22Rv1 (cell line): ENCODE data around the gene POP4.
"Not testable (repeated sequence)": the region's sequence is repeated elsewhere in the genome, so short reads cannot be mapped to it uniquely, and the experiment has no call there.

Experiments used
- H3K27ac ChIP-seq: fragments of 450-650 bp; 2 replicates; pipeline ENCODE4 v1.5.1; 2017
- CTCF ChIP-seq: fragments of 450-650 bp; IDR thresholded peaks from 2 replicates; pipeline ENCODE4 v1.5.1; 2017; ENCODE audit warnings: mild to moderate bottlenecking
- ZFX ChIP-seq: fragments of 450-650 bp; IDR thresholded peaks from 2 replicates; pipeline ENCODE4 v1.6.1; 2017; ENCODE audit warnings: antibody characterized with exemption, borderline replicate concordance

POP4 gene

GRCh38 chr19:29622166-29623070 lies 16.3 kb downstream of the POP4 start:
- H3K27ac ChIP-seq, result no peak overlapping the region
- TF ChIP-seq CTCF (no peak), ZFX (no peak)

- TF ChIP-seq CTCF, result no peak
- no peak overlapping the region for H3K27ac ChIP-seq
Measured at GRCh38 chr19:29623726-29624488, 17.8 kb downstream of the POP4 start.

GRCh38 chr19:29624489-29625185 lies 18.6 kb downstream of the POP4 start:
- TF ChIP-seq CTCF (no peak), ZFX (no peak)
- no peak overlapping the region for H3K27ac ChIP-seq

GRCh38 chr19:29625186-29625651 lies 19.1 kb downstream of the POP4 start:
- H3K27ac ChIP-seq, result no peak overlapping the region
- TF ChIP-seq ZFX (no peak), CTCF (no peak)

- H3K27ac ChIP-seq, result no peak overlapping the region
- TF ChIP-seq ZFX (no peak), CTCF (no peak)
Measured at GRCh38 chr19:29626386-29626785, 20.3 kb downstream of the POP4 start.

- H3K27ac ChIP-seq, result not testable (repeated sequence)
Measured at GRCh38 chr19:29626832-29627231, 20.7 kb downstream of the POP4 start.

- TF ChIP-seq CTCF (no peak), ZFX (no peak)
Measured at GRCh38 chr19:29628661-29629385, 22.7 kb downstream of the POP4 start.

More at GRCh38 chr19:29628661-29629385, 22.7 kb downstream of the POP4 start:
- no peak overlapping the region for H3K27ac ChIP-seq
